Hepatocyte (in vitro differentiated cells): Measurements from ENCODE around the gene OTUD4. TPM values are rescaled to one million over a fixed set of nuclear protein-coding genes. Genes with fewer than 3 reads are reported as not detected.
"Not testable (repeated sequence)": the region's sequence is repeated elsewhere in the genome, so short reads cannot be mapped to it uniquely, and the experiment has no call there.

Source experiments
- DNase-seq: peaks from one replicate; pipeline ENCODE4 v3.0.0-alpha.2; 2016; ENCODE audit warnings: low spot score
- H2AFZ ChIP-seq: fragments of 200-600 bp; sonication (generic); 2 replicates; pipeline ENCODE4 v1.6.0; 2016; ENCODE audit warnings: antibody characterized with exemption, mild to moderate bottlenecking
- H3K27ac ChIP-seq: fragments of 200-600 bp; sonication (generic); 2 replicates; pipeline ENCODE4 v1.5.1; 2016; ENCODE audit warnings: mild to moderate bottlenecking
- H3K27me3 ChIP-seq: fragments of 200-600 bp; sonication (generic); 2 replicates; pipeline ENCODE4 v1.6.1; 2016
- H3K36me3 ChIP-seq: fragments of 200-600 bp; sonication (generic); replicated peaks from 2 replicates; pipeline ENCODE4 v1.5.1; 2016; ENCODE audit warnings: low read depth; ENCODE audit not compliant: insufficient read depth
- H3K4me1 ChIP-seq: fragments of 200-600 bp; sonication (generic); 2 replicates; pipeline ENCODE4 v1.5.1; 2016; ENCODE audit warnings: mild to moderate bottlenecking, moderate library complexity; ENCODE audit not compliant: insufficient read depth
- H3K4me2 ChIP-seq: fragments of 200-600 bp; sonication (generic); 2 replicates; pipeline ENCODE4 v1.6.0; 2016
- H3K4me3 ChIP-seq: fragments of 200-600 bp; sonication (generic); 2 replicates; pipeline ENCODE4 v1.5.1; 2016; ENCODE audit warnings: mild to moderate bottlenecking
- H3K79me2 ChIP-seq: fragments of 200-600 bp; sonication (generic); 2 replicates; pipeline ENCODE4 v1.6.0; 2017; ENCODE audit warnings: mild to moderate bottlenecking
- H3K9me2 ChIP-seq: fragments of 200-600 bp; sonication (generic); replicated peaks from 2 replicates; pipeline ENCODE4 v1.6.0; 2017; ENCODE audit warnings: mild to moderate bottlenecking; ENCODE audit not compliant: insufficient read depth
- H3K9me3 ChIP-seq: fragments of 200-600 bp; sonication (generic); 2 replicates; pipeline ENCODE4 v1.5.1; 2016; ENCODE audit warnings: low read depth, mild to moderate bottlenecking
- H4K20me1 ChIP-seq: fragments of 200-600 bp; sonication (generic); 2 replicates; pipeline ENCODE4 v1.6.0; 2016; ENCODE audit warnings: mild to moderate bottlenecking; ENCODE audit not compliant: insufficient read depth, poor library complexity, severe bottlenecking
- EZH2 ChIP-seq: fragments of 200-600 bp; sonication (generic); IDR thresholded peaks from 2 replicates; pipeline ENCODE4 v1.6.1; 2016; ENCODE audit warnings: antibody characterized with exemption, mild to moderate bottlenecking, borderline replicate concordance
- EZH2phosphoT487 ChIP-seq: fragments of 200-600 bp; sonication (generic); IDR thresholded peaks from one replicate; pipeline ENCODE4 v1.6.1; 2018; ENCODE audit warnings: antibody characterized with exemption, mild to moderate bottlenecking, low read depth, moderate library complexity; ENCODE audit not compliant: unreplicated experiment, severe bottlenecking
- WGBS: methylation state at CpG from one replicate; pipeline ENCODE4 v1.1.6; 2016; ENCODE audit warnings: low lambda C conversion rate; ENCODE audit errors: missing lambda C conversion rate; 5-methylcytosine and 5-hydroxymethylcytosine counted together
- polyA plus RNA-seq: library from polyadenylated mRNA; unstranded; fragments of >200 nt; fragmentation: Nextera tagmentation; extraction: Ambion mirVana; gene quantifications from 2 replicates; pipeline ENCODE4 v1.2.1, GENCODE V29; 2016
- total RNA-seq: library from RNA; depleted of rRNA; stranded (reverse); fragments of >200 nt; gene quantifications from 2 replicates; pipeline ENCODE4 v1.2.3, GENCODE V29; 2014
- TF ChIP-seq, protein P1 (sequence below): fragments of 200-600 bp; sonication (generic); IDR thresholded peaks from 2 replicates; pipeline ENCODE4 v1.5.1; 2016; ENCODE audit warnings: antibody characterized with exemption, mild to moderate bottlenecking; ENCODE audit not compliant: poor library complexity

Gene OTUD4
- total and polyA plus RNA-seq, 2 experiments from 2014 or later, result 12.9 to 23.9 TPM

DNA sequence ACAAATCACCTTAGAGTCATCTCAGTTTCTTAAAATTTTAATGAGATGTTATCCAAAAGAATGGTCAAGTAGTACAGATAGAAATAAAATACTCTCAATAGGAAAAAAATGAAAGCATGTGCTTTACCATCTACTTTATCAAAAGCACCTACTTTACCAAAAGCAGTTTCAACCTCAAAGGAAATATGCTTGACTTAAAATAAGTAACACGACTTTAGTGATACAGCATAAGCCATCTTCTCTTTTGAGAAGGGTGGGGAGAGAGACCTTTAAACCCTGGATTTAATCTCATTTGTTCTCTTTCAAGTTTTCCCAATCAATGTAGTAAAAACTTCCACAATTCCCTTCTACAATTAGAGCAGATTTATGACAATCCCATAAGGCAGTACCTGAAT is 26.5 kb downstream of the OTUD4 start:
- 70% methylated on average over 1 of the region's 1 CpG for WGBS
- Histone ChIP-seq H2AFZ (no peak overlapping the region), H3K27ac (no peak overlapping the region), H3K4me2 (no peak overlapping the region), H3K9me2 (no peaks in the 10 kb centered on the region), H4K20me1 (no peaks in the 10 kb centered on the region), H3K4me3 (no peak overlapping the region), H3K4me1 (no peaks in the 10 kb centered on the region), H3K36me3 (no peaks in the 10 kb centered on the region), H3K9me3 (no peaks in the 10 kb centered on the region), H3K27me3 (no peaks in the 10 kb centered on the region), H3K79me2 (peaks cover 1% of the 10 kb centered on the region)
- DNase-seq, result no peak
- TF ChIP-seq, protein P1, sequence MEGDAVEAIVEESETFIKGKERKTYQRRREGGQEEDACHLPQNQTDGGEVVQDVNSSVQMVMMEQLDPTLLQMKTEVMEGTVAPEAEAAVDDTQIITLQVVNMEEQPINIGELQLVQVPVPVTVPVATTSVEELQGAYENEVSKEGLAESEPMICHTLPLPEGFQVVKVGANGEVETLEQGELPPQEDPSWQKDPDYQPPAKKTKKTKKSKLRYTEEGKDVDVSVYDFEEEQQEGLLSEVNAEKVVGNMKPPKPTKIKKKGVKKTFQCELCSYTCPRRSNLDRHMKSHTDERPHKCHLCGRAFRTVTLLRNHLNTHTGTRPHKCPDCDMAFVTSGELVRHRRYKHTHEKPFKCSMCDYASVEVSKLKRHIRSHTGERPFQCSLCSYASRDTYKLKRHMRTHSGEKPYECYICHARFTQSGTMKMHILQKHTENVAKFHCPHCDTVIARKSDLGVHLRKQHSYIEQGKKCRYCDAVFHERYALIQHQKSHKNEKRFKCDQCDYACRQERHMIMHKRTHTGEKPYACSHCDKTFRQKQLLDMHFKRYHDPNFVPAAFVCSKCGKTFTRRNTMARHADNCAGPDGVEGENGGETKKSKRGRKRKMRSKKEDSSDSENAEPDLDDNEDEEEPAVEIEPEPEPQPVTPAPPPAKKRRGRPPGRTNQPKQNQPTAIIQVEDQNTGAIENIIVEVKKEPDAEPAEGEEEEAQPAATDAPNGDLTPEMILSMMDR, result no peak
- no peak for TF ChIP-seq EZH2

- Histone ChIP-seq H3K4me1 (no peaks in the 10 kb centered on the region), H3K9me3 (no peaks in the 10 kb centered on the region), H3K36me3 (no peaks in the 10 kb centered on the region), H4K20me1 (no peaks in the 10 kb centered on the region), H3K9me2 (no peaks in the 10 kb centered on the region), H3K4me2 (no peak overlapping the region), H3K27ac (no peak overlapping the region), H3K4me3 (no peak overlapping the region), H2AFZ (no peak overlapping the region), H3K27me3 (no peaks in the 10 kb centered on the region), H3K79me2 (no peaks in the 10 kb centered on the region)
- DNase-seq, result no peak
- TF ChIP-seq EZH2phosphoT487 (no peak), EZH2 (no peak)
- TF ChIP-seq, protein P1, result no peak
- WGBS, result 98% methylated on average over 2 of the region's 2 CpGs
Observed at GRCh38 chr4:145153181-145153903, 27.0 kb downstream of the OTUD4 start.

DNA sequence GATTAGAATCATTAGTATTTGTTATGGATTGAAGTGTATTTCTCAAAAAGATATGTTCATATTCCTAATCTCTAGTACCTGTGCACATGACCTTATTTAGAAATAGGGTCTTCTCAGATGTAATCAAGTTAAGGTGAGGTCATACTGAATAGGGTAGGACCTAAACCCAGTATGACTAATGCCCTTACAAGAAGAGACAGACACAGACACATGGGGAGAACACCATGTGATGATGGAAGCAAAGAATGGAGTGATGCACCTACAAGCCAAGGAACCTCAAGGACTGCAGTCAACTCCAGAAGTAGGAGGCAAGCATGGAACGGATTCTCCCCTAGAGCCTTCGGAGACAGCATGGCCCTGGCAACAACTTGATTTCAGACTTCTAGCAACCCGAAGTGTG is 31.4 kb downstream of the OTUD4 start:
- no peaks in the 10 kb centered on the region for H3K4me1 ChIP-seq
- 97% methylated on average over 3 of the region's 3 CpGs for whole genome bisulfite sequencing
- no peaks in the 10 kb centered on the region for H3K36me3 ChIP-seq

GRCh38 chr4:145136219-145136618 is 44.2 kb downstream of the OTUD4 start:
- not testable (repeated sequence) for H3K79me2 ChIP-seq, H3K4me1 ChIP-seq, H3K36me3 ChIP-seq, DNase-seq, H3K9me3 ChIP-seq, H3K4me2 ChIP-seq, H2AFZ ChIP-seq, H3K4me3 ChIP-seq, H3K27me3 ChIP-seq, H3K9me2 ChIP-seq, H3K27ac ChIP-seq, H4K20me1 ChIP-seq
- no CpG with 5 or more reads among the region's 1 CpG for WGBS

More for the DNA sequence above, 31.4 kb downstream of the OTUD4 start:
- Histone ChIP-seq H4K20me1 (no peaks in the 10 kb centered on the region), H3K9me2 (no peaks in the 10 kb centered on the region), H3K4me3 (no peak overlapping the region), H3K4me2 (no peak overlapping the region), H3K9me3 (no peaks in the 10 kb centered on the region), H3K27me3 (no peaks in the 10 kb centered on the region), H3K79me2 (no peaks in the 10 kb centered on the region), H3K27ac (no peak overlapping the region), H2AFZ (no peak overlapping the region)
- no peak for DNase-seq
- TF ChIP-seq, protein P1, result no peak
- TF ChIP-seq EZH2 (no peak), EZH2phosphoT487 (no peak)
